Epithelial cell of esophagus (primary cell): ENCODE measurements around the gene RFPL3.

Source experiments
- DNase-seq: peaks from one replicate; pipeline ENCODE4 v3.0.0; 2010; ENCODE audit warnings: low read depth
- H3K4me3 ChIP-seq: 2 replicates; pipeline ENCODE4 v1.5.1; 2011; ENCODE audit warnings: mild to moderate bottlenecking, low read length, control low read depth
- CTCF ChIP-seq: IDR thresholded peaks from 2 replicates; pipeline ENCODE4 v1.5.1; 2011; ENCODE audit warnings: low read depth, mild to moderate bottlenecking, low read length, control low read depth, inconsistent platforms; ENCODE audit not compliant: insufficient read depth; ENCODE audit errors: missing control alignments

Gene RFPL3

GRCh38 chr22:32313532-32313931 is 44.1 kb upstream of the RFPL3 start:
- DNase-seq, result no peak
- no peak overlapping the region for H3K4me3 ChIP-seq
- TF ChIP-seq CTCF, result no peak

DNA sequence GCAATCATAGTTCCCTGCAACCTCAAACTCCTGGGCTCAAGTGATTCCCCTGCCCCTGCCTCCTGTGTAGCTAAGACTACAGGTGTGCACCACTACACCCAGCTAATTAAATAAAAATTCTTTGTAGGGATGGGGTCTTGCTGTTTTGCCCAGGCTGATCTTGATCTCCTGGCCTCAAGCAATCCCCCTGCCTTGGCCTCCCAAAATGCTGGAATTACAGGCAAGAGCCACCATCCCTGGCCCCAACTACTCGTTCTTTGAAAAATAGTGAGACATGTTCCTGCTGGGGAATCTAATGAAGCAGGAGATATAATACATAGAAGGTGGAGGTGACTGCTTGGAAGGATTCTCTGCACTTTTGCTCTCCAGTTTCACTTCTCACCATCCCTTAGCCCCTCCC is 40.1 kb upstream of the RFPL3 start:
- no peak overlapping the region for H3K4me3 ChIP-seq
- DNase-seq, result no peak
- no peak for TF ChIP-seq CTCF

DNA sequence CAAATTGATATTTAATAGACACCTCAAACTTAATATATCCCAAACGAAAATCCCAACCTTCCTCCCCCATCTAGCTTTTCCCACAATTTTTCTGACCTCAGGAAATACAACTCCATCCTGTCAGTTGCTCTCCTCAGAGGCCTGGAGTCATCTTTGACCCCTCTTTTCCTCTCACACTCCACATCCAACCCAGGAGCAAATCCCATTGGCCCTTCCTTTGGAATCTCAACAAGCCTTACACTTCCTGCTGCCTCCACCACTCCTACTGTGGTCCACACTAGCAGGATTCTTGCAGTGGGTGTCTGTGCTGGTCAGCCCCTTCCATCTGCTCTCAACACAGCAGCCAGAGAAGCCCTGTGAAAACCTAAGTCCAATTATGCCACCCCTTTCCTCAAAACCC is 39.3 kb upstream of the RFPL3 start:
- TF ChIP-seq CTCF, result no peak
- no peak for DNase-seq
- no peak overlapping the region for H3K4me3 ChIP-seq

DNA sequence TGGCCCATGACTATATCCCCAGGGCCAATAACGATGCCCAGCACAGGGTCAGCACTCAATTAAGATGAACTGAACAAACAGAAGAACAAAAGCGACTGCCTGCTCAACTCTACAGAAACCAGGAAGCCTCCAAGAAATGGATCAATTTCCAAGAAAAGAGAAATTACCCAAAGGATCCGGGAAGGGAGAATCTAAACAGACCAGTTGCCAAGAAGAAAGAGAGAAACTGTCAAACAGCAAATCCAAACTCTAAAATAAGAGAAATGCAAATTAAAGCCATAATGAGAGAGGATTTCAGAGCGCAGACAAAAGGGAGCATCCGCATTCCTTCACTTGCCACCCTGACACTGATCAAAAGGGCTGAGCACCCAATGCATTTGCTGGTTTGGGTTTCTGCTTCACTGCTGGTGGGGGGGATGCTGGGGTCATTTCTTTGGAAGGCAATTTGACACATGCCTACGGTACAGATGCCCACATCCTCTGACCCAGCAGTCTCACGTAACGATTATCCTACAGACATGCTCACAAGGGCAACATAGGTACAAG is 37.7 kb upstream of the RFPL3 start:
- TF ChIP-seq CTCF, result no peak
- DNase-seq, result no peak
- H3K4me3 ChIP-seq, result no peak overlapping the region

GRCh38 chr22:32322986-32323385 is 34.7 kb upstream of the RFPL3 start:
- H3K4me3 ChIP-seq, result no peak overlapping the region
- no peak for DNase-seq

GRCh38 chr22:32323513-32324164 is 34.0 kb upstream of the RFPL3 start:
- TF ChIP-seq CTCF, result no peak
- DNase-seq, result no peak
- H3K4me3 ChIP-seq, result no peak overlapping the region

More at GRCh38 chr22:32322986-32323385, 34.7 kb upstream of the RFPL3 start:
- TF ChIP-seq CTCF, result no peak
